ENCODE measurements around the gene OR51G1. TPM values are rescaled to one million over a fixed set of nuclear protein-coding genes. Genes with fewer than 3 reads are reported as not detected.

Gene OR51G1
- total RNA-seq, 1 experiment from 2014 or later = not detected

GRCh38 chr11:4926608-4927007, 2.5 kb upstream of the OR51G1 start:
- Histone ChIP-seq H3T11ph (ENCODE audit: low read length) (no peak overlapping the region), H3K79me2 (ENCODE audit: insufficient read depth, low read length) (no peaks in the 10 kb centered on the region), H3K4me2 (ENCODE audit: insufficient read depth, insufficient read length, low read length) (no peak overlapping the region), H3K27me3 (ENCODE audit: insufficient read depth, low read length) (no peaks in the 10 kb centered on the region), H2AK5ac (ENCODE audit: insufficient read length, low read length) (no peak overlapping the region), H2BK20ac (ENCODE audit: low read depth, low read length, poor library complexity, severe bottlenecking) (no peak overlapping the region), H3K9ac (ENCODE audit: extremely low read depth, insufficient read length, low read length) (no peak overlapping the region), H3K79me1 (ENCODE audit: insufficient read depth, low read depth, low read length, poor library complexity, severe bottlenecking) (no peaks in the 10 kb centered on the region), H2BK120ac (ENCODE audit: low read depth, low read length, poor library complexity, severe bottlenecking) (no peak overlapping the region), H3K23ac (ENCODE audit: insufficient read length, low read depth, low read length) (no peak overlapping the region), H3K18ac (ENCODE audit: insufficient read length, low read depth, low read length) (no peak overlapping the region), H3K27ac (ENCODE audit: insufficient read length, low read depth, low read length) (no peak overlapping the region), H3K4ac (ENCODE audit: low read depth, low read length) (no peak overlapping the region), H3K9me3 (ENCODE audit: control insufficient read depth, low read depth, low read length) (no peaks in the 10 kb centered on the region), H4K5ac (ENCODE audit: insufficient read length, low read depth, low read length) (no peak overlapping the region), H3K14ac (ENCODE audit: insufficient read depth, low read length) (no peak overlapping the region), H2AFZ (ENCODE audit: low read length) (no peak overlapping the region), H3K4me1 (ENCODE audit: insufficient read depth, low read length) (no peaks in the 10 kb centered on the region), H2BK12ac (ENCODE audit: insufficient read length, low read depth, low read length) (no peak overlapping the region), H2BK15ac (ENCODE audit: low read depth, low read length) (no peak overlapping the region), H4K20me1 (ENCODE audit: control insufficient read depth, insufficient read depth, insufficient read length) (no peaks in the 10 kb centered on the region), H3K23me2 (ENCODE audit: insufficient read length, low read depth, low read length, poor library complexity, severe bottlenecking) (no peaks in the 10 kb centered on the region), H2BK5ac (ENCODE audit: insufficient read length, low read length) (no peak overlapping the region), H4K8ac (replicated peaks; ENCODE audit: insufficient read length, low read depth, low read length) (no peak overlapping the region), H3K56ac (ENCODE audit: insufficient read length, low read depth, low read length) (no peak overlapping the region), H4K91ac (ENCODE audit: insufficient read length, low read depth, low read length) (no peak overlapping the region)
- Mint-ChIP-seq H3K4me1 (no peaks in the 10 kb centered on the region), H3K27me3 (ENCODE audit: low read depth) (no peaks in the 10 kb centered on the region; the same call in 1 of the 2 replicates), H3K9me3 (no peaks in the 10 kb centered on the region), H3K36me3 (ENCODE audit: insufficient read depth in 1 of 3, low read depth in 3 of 3) (no peaks in the 10 kb centered on the region), H3K27ac (no peak overlapping the region), H3K4me3 (no peak overlapping the region)
- DNase-seq = no peak
- no peak for TF ChIP-seq CTCF (conservative IDR thresholded peaks at IDR 0.05)
